ENCODE results near the gene SIT1. TPM values are rescaled to one million over a fixed set of nuclear protein-coding genes. Genes with fewer than 3 reads are reported as not detected.
A peak's percentile ranks its signal among the peaks of the same experiment; 100 is the strongest.

The SIT1 gene
- total RNA-seq, 1 donor from 2014 or later = not detected

DNA sequence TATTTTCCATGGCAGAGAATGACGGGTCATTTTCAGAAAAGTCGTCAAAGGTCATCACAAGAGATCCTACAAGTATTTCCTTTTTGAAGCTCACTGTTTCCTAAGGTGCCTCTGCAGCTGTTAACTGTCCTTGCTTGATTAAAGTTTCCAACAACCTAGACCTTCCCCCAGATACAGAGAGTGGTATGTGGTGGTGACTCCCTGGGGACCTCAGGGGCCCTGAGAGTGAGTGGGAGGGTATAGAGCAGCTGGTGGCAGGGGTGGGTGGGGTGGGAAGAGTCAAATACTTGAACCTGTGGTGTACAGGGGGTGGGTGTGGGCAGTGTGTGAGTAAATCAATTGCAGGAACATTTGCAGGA is 31.0 kb downstream of the SIT1 start:
- no peak for DNase-seq (ENCODE audit: low spot score in 2 of 2)
- Histone ChIP-seq H3K36me3 (no peaks in the 10 kb centered on the region), H3K27ac (no peak overlapping the region), H3K4me3 (no peak overlapping the region), H3K9me3 (no peaks in the 10 kb centered on the region), H3K27me3 (no peaks in the 10 kb centered on the region), H3K4me1 (no peaks in the 10 kb centered on the region)
- TF ChIP-seq, protein P1, sequence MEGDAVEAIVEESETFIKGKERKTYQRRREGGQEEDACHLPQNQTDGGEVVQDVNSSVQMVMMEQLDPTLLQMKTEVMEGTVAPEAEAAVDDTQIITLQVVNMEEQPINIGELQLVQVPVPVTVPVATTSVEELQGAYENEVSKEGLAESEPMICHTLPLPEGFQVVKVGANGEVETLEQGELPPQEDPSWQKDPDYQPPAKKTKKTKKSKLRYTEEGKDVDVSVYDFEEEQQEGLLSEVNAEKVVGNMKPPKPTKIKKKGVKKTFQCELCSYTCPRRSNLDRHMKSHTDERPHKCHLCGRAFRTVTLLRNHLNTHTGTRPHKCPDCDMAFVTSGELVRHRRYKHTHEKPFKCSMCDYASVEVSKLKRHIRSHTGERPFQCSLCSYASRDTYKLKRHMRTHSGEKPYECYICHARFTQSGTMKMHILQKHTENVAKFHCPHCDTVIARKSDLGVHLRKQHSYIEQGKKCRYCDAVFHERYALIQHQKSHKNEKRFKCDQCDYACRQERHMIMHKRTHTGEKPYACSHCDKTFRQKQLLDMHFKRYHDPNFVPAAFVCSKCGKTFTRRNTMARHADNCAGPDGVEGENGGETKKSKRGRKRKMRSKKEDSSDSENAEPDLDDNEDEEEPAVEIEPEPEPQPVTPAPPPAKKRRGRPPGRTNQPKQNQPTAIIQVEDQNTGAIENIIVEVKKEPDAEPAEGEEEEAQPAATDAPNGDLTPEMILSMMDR (IDR thresholded peaks at IDR 0.05) = no peak
- intact Hi-C loops (cut with DNase I) = no loop called here

DNA sequence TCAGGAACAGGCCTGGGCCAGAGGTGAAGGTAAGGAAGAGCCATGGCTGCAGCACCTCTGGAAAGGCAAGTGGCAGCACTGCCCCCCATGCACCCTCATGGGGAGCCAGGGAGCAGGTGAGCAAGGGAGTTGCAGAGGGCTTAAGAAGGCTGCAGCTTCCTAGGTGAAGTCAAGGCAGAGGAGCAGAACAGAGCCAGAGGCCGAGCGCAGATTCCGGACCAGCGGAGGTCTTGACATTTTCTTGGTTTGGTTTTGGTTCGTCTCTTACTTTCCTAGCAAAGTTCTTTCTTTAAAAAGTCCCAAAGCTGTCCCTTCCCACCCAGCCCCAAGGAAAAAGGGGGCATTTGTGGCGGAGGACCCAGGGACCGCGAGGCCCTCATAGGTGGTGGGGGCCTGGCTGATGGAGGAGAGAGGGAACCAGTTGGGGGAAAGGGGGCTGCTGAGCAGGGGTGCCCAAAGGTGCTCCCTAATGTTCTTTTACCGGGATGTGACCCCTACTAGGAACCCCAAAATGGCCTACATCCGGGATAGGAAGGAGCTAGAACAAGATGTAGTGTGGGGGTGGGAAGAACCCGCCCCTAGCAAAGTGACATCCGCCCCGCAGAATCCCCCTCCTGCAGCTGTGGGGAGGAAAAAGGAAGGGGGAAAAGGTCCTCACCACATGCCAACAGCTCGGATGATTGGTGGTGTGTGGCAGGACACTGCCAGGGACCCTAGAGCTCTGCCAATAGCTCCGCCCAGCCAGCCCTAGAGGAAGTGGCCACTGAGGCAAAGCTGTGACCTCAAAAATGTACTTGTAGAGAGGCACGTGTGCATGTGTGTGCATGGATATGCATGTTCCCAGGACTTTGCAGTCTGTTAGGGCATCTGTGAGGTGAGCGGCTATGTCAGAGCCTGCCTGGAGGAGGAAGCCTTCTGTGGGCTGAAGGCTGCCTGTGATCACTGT is 31.6 kb downstream of the SIT1 start:
- peak overlapping the region in 1 of 2 donors; percentile 42 for H3K27ac ChIP-seq
- no peaks in the 10 kb centered on the region for H3K36me3 ChIP-seq
- DNase-seq (ENCODE audit: low spot score in 2 of 2) = peak; percentile 63 to 84
- no peaks in the 10 kb centered on the region for H3K27me3 ChIP-seq
- H3K4me3 ChIP-seq = no peak overlapping the region
- intact Hi-C loops (cut with DNase I) = no loop called here
- no peaks in the 10 kb centered on the region for H3K9me3 ChIP-seq
- TF ChIP-seq, protein P1 (IDR thresholded peaks at IDR 0.05) = no peak
- no peaks in the 10 kb centered on the region for H3K4me1 ChIP-seq

DNA sequence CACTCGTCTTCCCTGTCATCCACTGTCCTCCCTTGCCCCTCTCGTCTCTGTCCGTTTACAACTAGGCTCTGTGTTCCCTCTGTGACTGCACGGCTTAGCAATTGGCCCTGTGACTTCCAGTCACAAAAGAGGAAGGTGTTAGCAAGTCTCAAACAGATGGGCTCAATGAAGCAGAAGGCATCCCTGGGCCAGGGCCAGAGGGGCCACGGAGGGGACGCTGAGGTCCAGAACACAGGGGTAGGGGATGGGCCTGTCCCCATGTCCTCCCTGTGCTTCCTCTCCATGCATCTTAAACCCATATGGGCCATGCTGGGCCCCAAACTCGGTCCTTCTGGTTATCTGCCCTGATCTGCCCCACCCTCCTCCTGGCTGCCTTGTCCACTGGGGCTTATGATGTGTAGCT is 32.4 kb downstream of the SIT1 start, which contains the start of gene CD72:
Gene CD72 (minus strand): TSS at position 89 of the 403 bp plus-strand sequence. CDS start 110 bp downstream, outside the sequence.
- Histone ChIP-seq H3K4me1 (no peaks in the 10 kb centered on the region), H3K4me3 (peak within 1 kb of the TSS; percentile 43 to 65), H3K9me3 (no peaks in the 10 kb centered on the region), H3K27ac (peak within 1 kb of the TSS in 1 of 2 donors; percentile 42), H3K27me3 (no peaks in the 10 kb centered on the region), H3K36me3 (no peaks in the 10 kb centered on the region)
- intact Hi-C loops (cut with DNase I) = no loop called here
- peak in 1 of 2 donors; percentile 64 for DNase-seq (ENCODE audit: low spot score in 2 of 2)
- TF ChIP-seq, protein P1 (IDR thresholded peaks at IDR 0.05) = no peak

DNA sequence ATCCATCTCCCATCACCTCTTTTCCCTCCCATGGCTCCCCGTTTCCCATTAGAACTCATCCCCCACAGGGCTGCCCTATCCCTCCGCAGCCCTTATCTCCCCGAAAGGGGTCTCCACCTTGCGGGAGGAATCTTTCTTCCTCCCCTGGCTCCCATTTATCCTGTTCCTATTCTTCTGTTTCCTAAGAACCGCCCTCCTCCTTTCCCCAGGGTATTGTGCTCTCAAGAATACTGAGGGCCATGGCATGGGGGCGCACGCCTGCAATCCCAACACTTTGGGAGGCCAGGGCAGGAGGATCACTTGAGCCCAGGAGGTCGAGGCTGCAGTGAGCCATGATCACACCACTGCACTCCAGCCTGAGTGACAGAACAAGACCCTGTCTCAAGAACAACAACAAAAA is 33.2 kb downstream of the SIT1 start:
- Histone ChIP-seq H3K4me1 (no peaks in the 10 kb centered on the region), H3K4me3 (peak overlapping the region; percentile 43 to 65), H3K27ac (no peak overlapping the region), H3K9me3 (no peaks in the 10 kb centered on the region), H3K36me3 (no peaks in the 10 kb centered on the region), H3K27me3 (no peaks in the 10 kb centered on the region)
- intact Hi-C loops (cut with DNase I) = no loop called here
- DNase-seq (ENCODE audit: low spot score in 2 of 2) = peak in 1 of 2 donors; percentile 54
- TF ChIP-seq, protein P1 (IDR thresholded peaks at IDR 0.05) = no peak

DNA sequence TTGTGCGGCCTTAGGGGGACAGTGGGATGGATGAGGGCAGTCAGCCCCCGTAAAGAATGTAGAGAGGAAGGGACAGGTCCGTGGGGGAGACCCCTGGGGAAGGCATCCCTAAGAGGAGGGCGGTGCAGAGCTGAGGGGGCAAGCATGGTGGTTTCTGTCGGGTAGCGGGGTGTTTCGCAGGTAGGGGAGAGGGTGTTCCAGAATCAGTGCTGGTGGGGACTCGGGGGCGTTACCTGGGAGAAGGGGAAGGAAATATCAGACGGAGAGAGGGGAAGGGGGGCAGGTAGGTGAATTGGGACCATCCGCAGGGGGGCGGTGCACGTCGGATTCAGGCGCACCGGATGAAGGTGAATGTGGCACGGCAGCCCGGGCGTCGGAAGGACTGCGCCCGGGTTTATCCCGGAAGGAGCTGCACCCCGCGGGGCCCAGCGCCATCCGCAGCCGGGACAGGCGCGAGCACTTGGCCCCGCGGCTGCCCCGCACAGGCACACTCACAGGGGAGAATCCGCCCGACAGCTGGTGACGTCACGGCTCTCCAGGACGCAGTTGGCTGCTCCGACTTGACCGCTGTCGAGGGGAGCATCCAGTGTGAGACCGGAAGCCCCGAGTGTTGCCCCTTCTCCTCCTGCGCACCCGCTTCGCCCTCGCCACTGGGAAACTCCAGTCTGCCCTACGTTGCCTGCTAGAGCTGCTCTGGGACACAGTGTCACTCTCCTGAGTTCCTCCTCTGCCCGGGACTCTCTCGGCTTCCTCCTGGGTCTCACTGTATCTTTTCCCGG is 33.9 kb downstream of the SIT1 start:
- H3K4me1 ChIP-seq = no peaks in the 10 kb centered on the region
- no peak overlapping the region for H3K27ac ChIP-seq
- TF ChIP-seq, protein P1 (IDR thresholded peaks at IDR 0.05) = no peak
- H3K4me3 ChIP-seq = peak overlapping the region; percentile 43 to 65
- no peaks in the 10 kb centered on the region for H3K9me3 ChIP-seq
- intact Hi-C loops (cut with DNase I) = no loop called here
- H3K36me3 ChIP-seq = no peaks in the 10 kb centered on the region
- H3K27me3 ChIP-seq = no peaks in the 10 kb centered on the region
- peak; percentile 55 to 87 for DNase-seq (ENCODE audit: low spot score in 2 of 2)

All from ascending aorta (tissue), 2 donors.